Activated CD4-positive, alpha-beta T cell treated with anti-CD3 and anti-CD28 coated beads for 4 hours (primary cell): ENCODE results near the gene TMEM250.

ENCODE experiments used
- DNase-seq, 2 donors: peaks; one replicate each; pipeline ENCODE4 v3.0.0-alpha.2; 2020

Gene TMEM250

DNA sequence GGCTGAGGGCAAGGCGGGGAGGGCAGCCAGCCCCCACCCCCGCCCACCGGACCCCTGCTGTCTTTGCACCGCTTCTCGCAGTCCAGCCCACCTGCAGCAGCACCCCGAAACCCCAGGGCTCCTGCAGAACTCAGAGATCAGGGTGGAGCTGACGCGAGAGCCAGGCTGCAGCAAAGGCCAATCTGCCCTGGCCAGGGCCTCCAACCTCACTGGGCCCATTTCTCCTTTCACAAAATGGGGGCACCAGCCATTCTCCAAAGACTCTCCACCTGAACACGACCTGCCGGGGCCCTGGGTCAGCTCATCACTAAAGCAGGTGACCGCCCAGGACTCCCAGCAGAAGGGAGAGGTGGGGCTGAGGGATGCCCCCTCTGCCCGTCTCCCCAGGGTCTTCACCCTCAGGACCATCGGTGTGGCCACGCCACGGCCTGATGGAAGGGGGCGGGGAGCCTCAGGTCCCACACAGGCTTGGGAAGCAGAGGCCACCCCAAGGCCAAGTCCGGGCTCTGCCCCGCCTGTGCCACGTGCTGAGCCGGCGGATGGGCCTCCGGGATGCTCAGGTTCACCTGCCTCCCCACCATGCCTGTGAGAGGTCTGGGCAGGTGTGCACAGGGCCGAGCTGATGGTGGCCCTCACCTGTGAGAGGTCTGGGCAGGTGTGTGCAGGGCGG lies 36.7 kb downstream of the TMEM250 start:
- DNase-seq, result no peak

DNA sequence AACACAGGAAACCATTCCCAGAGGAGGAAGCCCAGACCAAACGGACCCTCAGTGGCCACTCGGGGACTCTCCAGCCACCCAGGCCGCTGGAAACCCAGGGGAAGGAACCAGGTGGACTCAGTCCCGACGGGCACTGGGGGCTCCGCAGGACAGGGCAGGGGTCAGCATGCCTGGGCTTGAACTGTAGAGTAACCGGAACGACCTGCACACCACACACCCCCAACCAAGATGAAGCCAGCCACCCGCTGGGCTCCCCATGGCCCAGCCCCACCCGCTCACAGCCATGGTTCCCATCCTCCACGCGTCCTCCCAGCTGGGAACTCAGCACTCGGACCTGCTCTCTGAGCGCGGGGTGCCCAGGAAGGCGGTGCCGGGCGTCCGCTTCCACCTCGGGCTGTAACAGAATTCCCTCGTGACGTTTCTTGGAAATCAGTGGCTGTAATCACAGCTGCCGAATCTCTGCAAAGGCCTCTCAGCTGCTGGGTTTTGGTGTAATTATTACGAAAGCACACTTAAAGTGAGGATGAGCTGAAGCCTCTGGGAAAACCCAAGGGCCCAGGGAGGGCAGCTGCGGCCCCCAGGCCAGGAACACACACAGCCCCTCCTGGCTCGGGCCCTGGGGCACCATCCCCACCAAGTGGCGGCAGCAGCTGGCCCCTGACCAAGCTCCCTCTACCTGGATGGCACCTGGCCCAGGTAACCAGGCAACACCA lies 37.4 kb downstream of the TMEM250 start:
- no peak for DNase-seq

DNA sequence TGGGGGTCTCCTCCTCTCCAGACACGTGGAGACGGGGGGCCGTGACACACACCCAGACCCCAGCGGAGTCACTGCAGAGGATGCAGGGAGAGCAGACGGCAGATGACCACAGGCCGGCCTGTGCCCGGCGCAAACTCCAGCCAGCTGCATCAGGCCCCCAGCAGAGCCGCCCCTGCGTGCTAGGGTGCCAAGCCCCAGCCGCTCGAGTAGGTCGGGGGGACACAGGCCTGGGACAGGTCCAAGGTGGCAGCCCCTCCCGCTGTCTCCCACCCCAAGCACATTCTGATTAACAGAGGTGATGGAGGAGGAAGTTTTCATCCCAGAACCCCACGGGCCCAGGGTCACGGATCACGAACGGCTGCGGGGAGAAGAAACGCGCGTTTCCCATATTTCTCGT lies 38.0 kb downstream of the TMEM250 start:
- DNase-seq, result no peak

DNA sequence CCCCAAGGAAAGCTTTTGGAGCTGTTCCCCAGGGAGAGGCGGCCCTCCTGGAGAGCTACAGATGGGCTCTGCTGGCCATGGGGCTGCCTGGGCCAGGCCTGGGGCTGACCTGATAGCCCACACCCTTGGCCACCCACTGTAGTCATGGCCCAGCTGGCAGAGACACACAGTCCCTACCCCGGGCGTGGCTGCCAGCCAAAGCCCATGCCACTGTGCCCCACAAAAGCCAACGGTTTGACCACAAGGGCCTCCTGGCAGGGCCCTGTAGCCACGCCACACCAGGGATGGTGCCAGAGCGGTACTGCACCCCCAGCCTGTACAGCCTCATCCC lies 38.8 kb downstream of the TMEM250 start:
- no peak for DNase-seq

DNA sequence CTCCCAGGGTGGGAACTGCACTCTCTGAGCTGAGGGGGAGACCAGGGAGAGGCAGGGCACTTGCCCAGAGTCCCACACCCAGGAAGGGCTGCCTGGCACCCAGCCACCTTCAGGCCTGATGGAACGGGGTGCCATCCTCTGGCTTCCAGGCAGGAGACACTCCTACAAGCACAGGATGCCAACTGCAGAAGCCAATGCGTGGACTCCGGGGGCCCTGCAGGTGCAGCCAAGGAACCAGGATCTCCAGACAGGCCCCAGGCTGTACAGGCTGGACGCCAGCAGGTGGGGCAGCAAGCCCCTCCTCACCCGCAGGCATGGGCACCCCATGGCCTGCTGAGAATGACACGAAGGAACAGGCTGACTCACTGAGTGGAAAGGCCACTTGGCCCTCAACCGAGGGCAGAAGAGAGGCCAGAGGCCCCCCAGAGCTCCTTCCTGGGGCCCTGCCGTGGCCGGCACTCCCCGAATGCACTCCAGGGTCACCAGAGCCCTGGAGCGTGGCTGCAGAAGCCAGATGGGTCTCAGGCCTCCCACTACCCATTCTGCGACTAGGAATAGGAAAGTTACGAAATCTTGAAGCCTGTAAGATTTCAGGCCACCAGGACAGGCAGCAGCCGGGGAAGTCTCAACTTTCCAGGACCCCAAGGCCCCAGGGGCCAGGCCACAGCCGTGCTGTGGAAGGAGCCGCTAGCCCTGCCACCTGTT lies 39.3 kb downstream of the TMEM250 start:
- DNase-seq, result no peak

DNA sequence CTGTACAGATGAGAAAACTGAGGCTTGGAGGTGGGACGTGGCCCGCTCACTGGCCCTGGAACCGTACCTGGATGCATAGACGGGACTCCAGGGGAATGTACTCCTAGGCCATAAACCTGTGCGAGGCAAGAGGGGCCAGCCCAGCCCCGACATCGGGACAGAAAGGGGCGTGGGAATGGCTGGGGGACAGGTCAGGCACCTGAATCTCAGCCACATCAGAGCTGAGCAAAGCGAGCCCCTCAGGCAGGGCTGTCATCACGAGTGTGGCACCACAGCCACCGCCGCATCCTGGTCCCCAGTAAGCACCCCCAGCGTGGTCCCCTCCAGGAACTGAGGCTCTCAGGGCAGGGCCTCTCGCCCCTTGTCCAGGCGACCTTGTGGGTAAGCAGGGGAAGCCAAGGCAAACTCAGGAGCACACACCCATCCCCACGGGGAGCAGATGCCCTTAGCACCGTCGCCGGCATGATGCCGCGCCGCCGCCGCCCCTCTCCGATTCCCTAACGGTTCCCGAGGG lies 40.1 kb downstream of the TMEM250 start:
- no peak for DNase-seq

DNA sequence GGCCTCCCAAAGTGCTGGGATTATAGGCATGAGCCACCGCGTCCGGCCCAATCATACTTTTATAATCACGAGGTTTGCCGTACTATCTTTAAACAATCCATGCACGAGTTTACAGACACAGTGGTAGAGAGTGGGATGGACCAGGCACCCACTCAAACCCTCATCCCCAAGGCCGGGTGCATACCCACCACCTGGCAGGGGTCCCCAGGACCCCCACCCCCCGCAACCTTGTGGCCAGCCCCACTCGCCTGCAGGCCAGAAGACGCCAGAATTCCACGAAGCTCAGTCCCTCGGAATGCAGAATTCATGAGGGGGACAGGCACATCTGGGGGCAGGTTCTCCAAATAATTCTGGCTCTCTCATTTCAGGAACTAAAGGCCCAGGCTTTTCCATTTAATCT lies 40.7 kb downstream of the TMEM250 start:
- DNase-seq, result no peak

DNA sequence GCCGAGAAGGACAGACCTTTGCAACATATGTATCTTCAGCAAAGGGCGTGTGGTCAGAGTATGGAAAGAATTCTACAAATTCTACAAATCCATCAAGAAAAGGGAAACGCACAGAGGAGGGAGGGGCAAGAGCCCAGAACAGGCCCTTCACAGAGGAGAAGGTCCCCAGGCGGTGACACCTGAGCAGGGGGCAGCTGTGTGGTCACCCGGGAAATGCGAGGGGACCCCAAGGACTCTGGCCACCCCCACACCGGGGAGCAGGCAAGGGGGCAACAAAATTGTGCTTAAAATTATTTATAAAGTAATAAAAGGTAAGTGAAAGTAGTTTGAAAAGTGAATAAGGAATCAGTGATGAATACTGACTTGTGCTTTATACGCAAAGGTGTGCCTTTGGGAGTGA lies 41.2 kb downstream of the TMEM250 start:
- DNase-seq, result no peak

DNA sequence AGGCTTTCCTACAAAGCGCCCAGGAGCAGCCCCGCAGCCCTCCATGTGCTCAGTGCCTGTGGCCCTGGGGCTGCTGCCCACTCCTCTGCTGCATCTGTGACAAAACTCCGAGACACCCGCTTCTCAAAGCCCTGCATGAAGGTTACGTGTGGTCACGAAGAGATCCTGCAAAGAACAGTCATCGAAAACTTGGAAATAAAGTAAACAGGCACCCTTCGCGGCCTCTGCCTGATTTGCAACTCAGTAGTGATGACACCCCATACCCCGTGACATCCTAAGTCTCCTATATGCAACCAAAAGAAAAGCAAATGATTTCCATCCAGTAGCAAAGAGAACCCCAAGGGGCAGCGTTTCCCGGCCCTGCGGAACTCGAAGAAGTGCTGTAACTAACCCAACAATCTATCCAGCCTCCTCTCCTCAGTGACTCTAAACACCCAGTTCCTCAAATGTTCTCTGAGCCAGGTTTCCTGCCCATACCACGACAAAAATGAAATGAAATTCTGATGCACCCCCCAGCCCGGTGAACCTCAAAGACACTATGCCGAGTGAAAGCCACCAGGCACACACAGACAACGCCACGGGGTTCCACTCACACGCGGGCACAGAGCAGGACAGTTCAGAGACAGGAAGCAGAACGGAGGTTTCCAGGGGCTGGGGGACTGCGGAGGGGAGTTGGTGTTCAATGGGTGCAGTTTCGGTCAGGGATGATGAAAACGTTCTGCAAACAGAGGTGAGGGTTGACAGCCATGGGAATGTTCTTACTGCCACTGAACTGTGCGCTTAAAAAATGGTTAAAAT lies 42.6 kb downstream of the TMEM250 start:
- no peak for DNase-seq

DNA sequence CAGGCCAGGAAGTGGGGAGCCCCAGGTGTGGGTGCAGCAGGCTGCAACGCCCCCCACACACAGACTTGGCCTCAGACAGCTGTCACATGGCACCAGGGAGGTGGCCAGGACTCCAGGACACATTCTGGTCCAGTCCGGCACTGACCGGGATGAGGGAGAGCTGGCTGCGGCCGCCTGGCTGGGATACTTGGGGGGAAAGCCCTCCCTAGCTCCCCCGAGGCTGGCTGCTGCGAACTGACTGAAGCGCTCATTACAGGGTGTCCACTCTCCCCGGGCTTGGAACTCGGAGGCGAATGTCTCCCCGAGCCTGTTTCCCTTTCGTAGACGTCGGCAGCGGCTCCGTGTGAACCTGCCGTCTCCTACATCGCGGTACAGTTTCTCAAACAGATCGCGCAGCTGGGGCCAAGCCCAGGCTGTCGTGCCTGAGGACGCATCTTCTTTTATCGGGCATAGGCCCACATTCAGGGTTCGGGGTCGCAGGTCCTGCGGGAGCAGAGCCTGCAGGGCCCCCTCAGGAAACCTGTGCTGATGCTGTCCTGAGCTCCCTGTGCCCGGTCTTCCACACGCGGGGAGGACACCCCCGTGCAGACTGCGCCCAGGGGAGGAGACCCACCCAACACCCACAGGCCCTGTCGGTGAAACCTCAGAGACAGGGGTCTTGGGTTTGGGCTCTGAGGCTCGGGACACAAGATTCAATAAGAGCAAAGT lies 43.4 kb downstream of the TMEM250 start:
- DNase-seq, result no peak

DNA sequence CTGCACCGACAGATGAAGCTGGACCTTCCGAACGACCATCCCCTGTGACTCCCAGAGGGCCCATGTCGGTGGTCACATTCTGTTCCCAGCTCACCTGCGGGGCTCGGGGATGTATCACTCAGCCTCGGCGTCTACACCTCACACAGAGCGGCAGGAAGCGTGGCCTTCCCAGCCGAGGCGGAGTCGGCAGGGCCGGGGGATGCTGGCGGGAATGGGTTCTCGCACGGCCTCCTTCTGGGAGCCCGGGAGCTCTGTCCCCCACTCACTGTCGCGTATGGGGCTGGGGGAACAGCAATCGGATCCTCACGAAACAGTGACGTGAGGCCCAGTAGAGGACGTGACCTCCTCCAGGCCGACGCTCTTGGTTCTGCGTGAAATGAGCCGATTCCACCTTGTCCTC lies 44.0 kb downstream of the TMEM250 start:
- DNase-seq, result no peak
